Lung (tissue), 12 donors: ENCODE data around the gene DPP6. TPM values are rescaled to one million over a fixed set of nuclear protein-coding genes. Genes with fewer than 3 reads are reported as not detected.

ENCODE experiments used
- ATAC-seq: fragments of 200-7000 bp; cut with Tn5 transposase; one replicate; pipeline ENCODE4 v1.9.1; 2020; ENCODE audit warnings: moderate number of reproducible peaks; ENCODE audit not compliant: insufficient read depth, low FRiP score
- DNase-seq, 3 donors: peaks; one replicate each; pipeline ENCODE4 v3.0.0-alpha.2; 2013 to 2017
- H3K27ac ChIP-seq, 2 donors: one replicate each; pipeline ENCODE4 v1.5.1; 2013; ENCODE audit warnings: mild to moderate bottlenecking in 2 of 2, moderate library complexity in 2 of 2, control low read depth in 1 of 2, inconsistent platforms in 1 of 2, low read depth in 1 of 2, low read length in 1 of 2
- H3K27me3 ChIP-seq, 3 donors: one replicate each; pipeline ENCODE4 v1.5.1; 2013; ENCODE audit warnings: low read length in 2 of 3; ENCODE audit not compliant: control insufficient read depth in 3 of 3, insufficient read depth in 3 of 3
- H3K36me3 ChIP-seq, 4 donors: one replicate each; pipeline ENCODE4 v1.5.1; 2013; ENCODE audit warnings: low read length in 4 of 4, mild to moderate bottlenecking in 1 of 4, moderate library complexity in 1 of 4; ENCODE audit not compliant: control insufficient read depth in 4 of 4, insufficient read depth in 4 of 4
- H3K4me1 ChIP-seq, 5 donors: one replicate each; pipeline ENCODE4 v1.5.1; 2013; ENCODE audit warnings: low read length in 5 of 5, mild to moderate bottlenecking in 2 of 5, moderate library complexity in 1 of 5; ENCODE audit not compliant: control insufficient read depth in 5 of 5, insufficient read depth in 5 of 5
- H3K4me3 ChIP-seq: one replicate; pipeline ENCODE4 v1.5.1; 2013; ENCODE audit warnings: mild to moderate bottlenecking, control low read depth, moderate library complexity
- H3K9ac ChIP-seq, 2 donors: one replicate each; pipeline ENCODE4 v1.5.1; 2013; ENCODE audit warnings: low read length in 2 of 2, control low read depth in 1 of 2; ENCODE audit not compliant: insufficient read depth in 1 of 2
- H3K9me3 ChIP-seq, 4 donors: one replicate each; pipeline ENCODE4 v1.5.1; 2013; ENCODE audit warnings: low read length in 3 of 4, mild to moderate bottlenecking in 1 of 4, moderate library complexity in 1 of 4; ENCODE audit not compliant: control insufficient read depth in 4 of 4, insufficient read depth in 3 of 4
- CTCF ChIP-seq: IDR thresholded peaks from 2 replicates; pipeline ENCODE4 v1.5.1; 2012; ENCODE audit warnings: mild to moderate bottlenecking; ENCODE audit errors: control extremely low read depth, extremely low read depth
- WGBS, 2 donors: extraction: QIAGEN DNeasy Blood & Tissue Kit; methylation state at CpG; one replicate each; pipeline ENCODE4 v1.1.7; 2013; 5-methylcytosine and 5-hydroxymethylcytosine counted together
- polyA plus RNA-seq, 2 donors: library from polyadenylated mRNA; stranded (reverse); fragments of 200-250 nt; gene quantifications; one replicate each; pipeline ENCODE4 v1.2.1, GENCODE V29; 2013
- total RNA-seq, 2 donors: library from RNA; depleted of rRNA in 1 of 2; stranded (reverse); fragments of >200 nt in 1 of 2; gene quantifications; one replicate each; pipeline ENCODE4 v1.2.1, GENCODE V29; 2014 to 2021
- donor health status: control.
- donor health status: control.
- donor health status: Bipolar disorder and iron deficiency.
- donor health status: healthy.
- donor health status: DM: yes; HTN: yes; CAD: no.

DPP6 gene
- total and polyA plus RNA-seq, 4 donors, result 0.08 to 1.3 (median 0.75) TPM

GRCh38 chr7:154431045-154431444, 378.8 kb downstream of the DPP6 start:
- 85 to 95% methylated on average over 9 of the region's 9 CpGs for WGBS, 2 donors
- no peaks in the 10 kb centered on the region for H3K27me3 ChIP-seq
- no peak overlapping the region for H3K9ac ChIP-seq
- no peaks in the 10 kb centered on the region for H3K36me3 ChIP-seq
- no peaks in the 10 kb centered on the region for H3K4me1 ChIP-seq
- no peak for TF ChIP-seq CTCF
- no peak for ATAC-seq
- peaks cover 0 to 10% (median 0%) of the 10 kb centered on the region in 4 donors for H3K9me3 ChIP-seq
- DNase-seq, result no peak
- H3K27ac ChIP-seq, result no peak overlapping the region
- no peak overlapping the region for H3K4me3 ChIP-seq

DNA sequence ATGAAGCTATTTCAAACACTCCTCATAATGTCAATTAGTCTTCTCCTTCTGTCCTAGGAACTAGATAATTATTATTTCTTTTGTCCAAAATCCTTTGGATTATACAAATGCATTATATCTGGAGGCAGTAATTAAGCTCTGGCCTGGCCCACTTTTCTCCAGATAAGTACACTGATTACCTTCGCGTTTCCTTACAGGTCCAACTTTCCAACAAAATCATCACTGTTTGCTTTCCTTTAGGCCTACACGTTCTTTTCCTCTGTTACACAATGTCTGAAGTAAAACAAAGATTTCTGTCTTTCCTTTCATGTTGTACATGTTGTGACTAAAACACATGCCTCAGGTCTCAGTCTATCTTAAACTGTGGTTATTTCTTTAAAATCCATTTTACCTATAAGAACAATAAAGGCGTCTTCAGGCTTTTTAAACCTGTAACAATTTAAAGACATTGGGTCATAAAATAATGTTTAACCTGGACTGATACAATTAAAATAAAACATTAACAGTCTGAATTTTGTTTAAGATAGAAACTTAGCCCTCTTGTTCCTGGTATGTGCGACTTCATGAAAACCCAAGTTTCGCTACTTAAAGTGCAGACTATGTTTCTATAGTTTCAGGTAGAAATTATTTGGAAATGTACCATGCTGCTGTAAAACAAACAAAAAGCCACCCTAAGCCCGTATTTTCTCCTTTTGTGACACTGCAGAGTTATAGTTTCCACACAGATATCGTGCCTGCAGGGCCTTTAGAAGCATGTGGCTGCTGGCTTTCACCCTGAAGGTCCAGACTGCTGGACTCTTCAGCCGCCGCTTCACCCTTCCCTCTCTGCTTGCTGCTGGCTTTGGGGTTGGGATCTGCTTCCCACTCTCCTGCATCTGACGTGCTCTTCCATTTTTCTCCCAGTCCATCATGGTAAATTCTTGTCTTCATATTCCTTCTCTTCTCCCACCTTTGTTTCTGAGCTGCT, 381.7 kb downstream of the DPP6 start:
- WGBS, 2 donors, result 74 to 80% methylated on average over 11 of the region's 11 CpGs
- H3K4me3 ChIP-seq, result no peak overlapping the region
- no peak for DNase-seq
- peaks cover 0 to 10% (median 0%) of the 10 kb centered on the region in 4 donors for H3K9me3 ChIP-seq
- ATAC-seq, result no peak
- H3K27ac ChIP-seq, result no peak overlapping the region
- no peak for TF ChIP-seq CTCF
- H3K4me1 ChIP-seq, result no peaks in the 10 kb centered on the region
- no peaks in the 10 kb centered on the region for H3K27me3 ChIP-seq
- no peak overlapping the region for H3K9ac ChIP-seq
- no peaks in the 10 kb centered on the region for H3K36me3 ChIP-seq

DNA sequence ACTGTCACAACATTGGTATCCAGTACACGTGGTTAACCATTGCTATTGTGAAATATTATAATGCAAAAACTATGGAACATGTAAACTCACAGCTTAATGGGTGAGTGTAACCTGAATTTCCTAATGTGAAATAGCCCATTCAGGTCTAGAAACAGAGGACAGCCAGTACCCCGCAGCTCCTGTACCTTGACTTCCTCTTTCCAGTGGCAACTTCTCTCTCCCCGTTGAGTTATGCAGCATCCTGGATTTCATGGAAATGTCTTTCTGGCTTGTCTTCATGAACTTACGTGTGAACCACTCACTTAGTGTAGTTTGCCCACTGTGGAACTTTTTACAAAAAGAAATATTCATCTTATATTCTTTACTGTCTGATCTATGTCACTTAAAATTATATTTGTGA, 384.4 kb downstream of the DPP6 start:
- Histone ChIP-seq H3K36me3 (no peaks in the 10 kb centered on the region), H3K9ac (no peak overlapping the region), H3K9me3 (no peaks in the 10 kb centered on the region), H3K27me3 (no peaks in the 10 kb centered on the region), H3K4me1 (no peaks in the 10 kb centered on the region), H3K27ac (no peak overlapping the region), H3K4me3 (no peak overlapping the region)
- DNase-seq (no peak), ATAC-seq (no peak)
- no peak for TF ChIP-seq CTCF
- 69 to 75% methylated on average over 4 of the region's 4 CpGs for WGBS, 2 donors
